KMS-11 (cell line): ENCODE measurements around the gene CENATAC.
"Not testable (repeated sequence)": the region's sequence is repeated elsewhere in the genome, so short reads cannot be mapped to it uniquely, and the experiment has no call there.

Source experiments
- H2AFZ ChIP-seq: fragments of 200-600 bp; sonication (generic); 2 replicates; pipeline ENCODE4 v1.6.1; 2016; ENCODE audit warnings: antibody characterized with exemption, mixed run types, low read depth
- H3K27ac ChIP-seq: fragments of 200-600 bp; sonication (generic); 2 replicates; pipeline ENCODE4 v1.6.1; 2016; ENCODE audit warnings: mild to moderate bottlenecking, mixed run types
- H3K27me3 ChIP-seq: fragments of 200-600 bp; sonication (generic); 2 replicates; pipeline ENCODE4 v1.6.1; 2017; ENCODE audit warnings: mild to moderate bottlenecking, low read depth, mixed run types, moderate library complexity; ENCODE audit not compliant: insufficient read depth
- H3K36me3 ChIP-seq: fragments of 200-600 bp; sonication (generic); 2 replicates; pipeline ENCODE4 v1.6.1; 2017; ENCODE audit warnings: mild to moderate bottlenecking, mixed run types; ENCODE audit not compliant: insufficient read depth
- H3K4me1 ChIP-seq: fragments of 200-600 bp; sonication (generic); 2 replicates; pipeline ENCODE4 v1.6.1; 2016; ENCODE audit warnings: mild to moderate bottlenecking, low read depth, mixed run types; ENCODE audit not compliant: poor library complexity, severe bottlenecking
- H3K4me2 ChIP-seq: fragments of 200-600 bp; sonication (generic); 2 replicates; pipeline ENCODE4 v1.7.0; 2016; ENCODE audit warnings: mild to moderate bottlenecking, mixed run types
- H3K4me3 ChIP-seq: fragments of 200-600 bp; sonication (generic); IDR thresholded peaks from 2 replicates; pipeline ENCODE4 v1.6.1; 2017; ENCODE audit warnings: low read depth, low read length, mixed read lengths; ENCODE audit not compliant: insufficient read depth
- H3K79me2 ChIP-seq: fragments of 200-600 bp; sonication (generic); 2 replicates; pipeline ENCODE4 v1.6.1; 2016; ENCODE audit warnings: low read depth, mixed run types; ENCODE audit not compliant: insufficient read depth
- H3K9ac ChIP-seq: fragments of 200-600 bp; sonication (generic); 2 replicates; pipeline ENCODE4 v1.6.1; 2016; ENCODE audit warnings: mild to moderate bottlenecking, mixed run types
- H4K20me1 ChIP-seq: fragments of 200-600 bp; sonication (generic); 2 replicates; pipeline ENCODE4 v1.6.1; 2016; ENCODE audit warnings: mild to moderate bottlenecking, mixed run types; ENCODE audit not compliant: insufficient read depth
- TF ChIP-seq, protein P1 (sequence below): fragments of 200-600 bp; sonication (generic); conservative IDR thresholded peaks from 2 replicates; pipeline ENCODE4 v1.6.1; 2017; ENCODE audit warnings: low read depth, mild to moderate bottlenecking, antibody characterized with exemption, low read length, moderate library complexity, mixed read lengths

Gene CENATAC

DNA sequence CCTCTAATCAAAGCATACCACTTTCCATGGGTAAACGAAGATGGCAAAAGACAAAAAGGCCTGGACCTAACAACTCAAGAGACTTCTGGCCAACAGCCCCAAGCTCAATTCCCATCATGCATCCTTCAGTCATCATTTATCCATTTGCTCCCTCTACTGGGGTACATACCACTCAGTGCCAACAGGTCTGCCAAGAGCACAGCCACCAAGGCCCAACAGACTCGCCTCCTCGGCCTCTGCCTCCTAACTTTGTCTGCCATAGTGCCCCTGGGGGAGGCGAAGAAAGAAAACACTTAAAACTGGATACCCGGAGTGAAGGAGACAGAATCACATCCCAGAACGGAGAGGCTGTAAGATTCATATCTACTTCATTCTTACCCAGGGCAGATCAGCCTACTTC, 58.0 kb downstream of the CENATAC start:
- Histone ChIP-seq H3K79me2 (peaks cover 16% of the 10 kb centered on the region; the same call in 1 of the 2 replicates), H3K4me2 (peak overlapping the region; percentile 85), H3K36me3 (no peaks in the 10 kb centered on the region), H3K4me1 (peaks cover 11% of the 10 kb centered on the region), H3K27me3 (no peaks in the 10 kb centered on the region), H3K27ac (peak overlapping the region; percentile 88; the same call in 1 of the 2 replicates), H2AFZ (no peak overlapping the region), H4K20me1 (no peaks in the 10 kb centered on the region), H3K9ac (peak overlapping the region; percentile 96; the same call in 1 of the 2 replicates), H3K4me3 (no peak overlapping the region)
- TF ChIP-seq, protein P1, sequence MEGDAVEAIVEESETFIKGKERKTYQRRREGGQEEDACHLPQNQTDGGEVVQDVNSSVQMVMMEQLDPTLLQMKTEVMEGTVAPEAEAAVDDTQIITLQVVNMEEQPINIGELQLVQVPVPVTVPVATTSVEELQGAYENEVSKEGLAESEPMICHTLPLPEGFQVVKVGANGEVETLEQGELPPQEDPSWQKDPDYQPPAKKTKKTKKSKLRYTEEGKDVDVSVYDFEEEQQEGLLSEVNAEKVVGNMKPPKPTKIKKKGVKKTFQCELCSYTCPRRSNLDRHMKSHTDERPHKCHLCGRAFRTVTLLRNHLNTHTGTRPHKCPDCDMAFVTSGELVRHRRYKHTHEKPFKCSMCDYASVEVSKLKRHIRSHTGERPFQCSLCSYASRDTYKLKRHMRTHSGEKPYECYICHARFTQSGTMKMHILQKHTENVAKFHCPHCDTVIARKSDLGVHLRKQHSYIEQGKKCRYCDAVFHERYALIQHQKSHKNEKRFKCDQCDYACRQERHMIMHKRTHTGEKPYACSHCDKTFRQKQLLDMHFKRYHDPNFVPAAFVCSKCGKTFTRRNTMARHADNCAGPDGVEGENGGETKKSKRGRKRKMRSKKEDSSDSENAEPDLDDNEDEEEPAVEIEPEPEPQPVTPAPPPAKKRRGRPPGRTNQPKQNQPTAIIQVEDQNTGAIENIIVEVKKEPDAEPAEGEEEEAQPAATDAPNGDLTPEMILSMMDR, result 0 out of 2 replicates have a peak, but pooled peaks have one; percentile 17

DNA sequence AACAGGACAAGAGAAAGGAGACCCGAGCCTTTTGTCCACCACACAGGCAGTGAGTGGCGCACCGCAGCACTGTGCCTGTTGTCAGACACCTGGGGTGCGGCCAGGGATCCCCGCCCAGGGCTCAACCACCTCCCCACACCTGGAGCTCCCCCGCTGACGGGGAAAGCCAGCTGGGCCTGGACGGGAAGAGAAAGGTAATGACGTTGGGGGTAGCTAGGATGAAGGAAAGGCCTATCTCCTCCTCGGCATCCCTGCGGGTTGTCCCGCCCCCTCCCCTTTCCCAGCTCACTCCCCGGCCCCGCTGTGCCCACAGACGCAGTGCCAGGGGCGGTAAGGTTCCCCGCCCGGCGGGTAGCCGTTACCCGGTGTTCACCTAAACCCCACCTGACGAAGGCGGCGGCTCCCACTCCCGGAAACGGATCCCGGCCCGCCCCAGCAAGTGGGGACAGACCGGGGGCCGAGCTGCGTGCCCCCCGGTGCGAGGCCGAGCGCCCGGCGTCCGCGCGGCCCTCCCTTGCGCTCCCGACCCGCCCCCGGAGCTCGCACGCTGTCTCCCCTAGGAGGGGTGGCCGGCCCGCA, 58.6 kb downstream of the CENATAC start:
- H3K27ac ChIP-seq, result peak overlapping the region; percentile 88
- H3K79me2 ChIP-seq, result peaks cover 16% of the 10 kb centered on the region; the same call in 1 of the 2 replicates
- H3K9ac ChIP-seq, result peak overlapping the region; percentile 96
- H3K36me3 ChIP-seq, result no peaks in the 10 kb centered on the region
- TF ChIP-seq, protein P1, result no peak
- H2AFZ ChIP-seq, result no peak overlapping the region
- H3K4me3 ChIP-seq, result no peak overlapping the region
- no peaks in the 10 kb centered on the region for H4K20me1 ChIP-seq
- peak overlapping the region; percentile 85; the same call in 1 of the 2 replicates for H3K4me2 ChIP-seq
- H3K4me1 ChIP-seq, result peaks cover 11% of the 10 kb centered on the region
- H3K27me3 ChIP-seq, result no peaks in the 10 kb centered on the region

DNA sequence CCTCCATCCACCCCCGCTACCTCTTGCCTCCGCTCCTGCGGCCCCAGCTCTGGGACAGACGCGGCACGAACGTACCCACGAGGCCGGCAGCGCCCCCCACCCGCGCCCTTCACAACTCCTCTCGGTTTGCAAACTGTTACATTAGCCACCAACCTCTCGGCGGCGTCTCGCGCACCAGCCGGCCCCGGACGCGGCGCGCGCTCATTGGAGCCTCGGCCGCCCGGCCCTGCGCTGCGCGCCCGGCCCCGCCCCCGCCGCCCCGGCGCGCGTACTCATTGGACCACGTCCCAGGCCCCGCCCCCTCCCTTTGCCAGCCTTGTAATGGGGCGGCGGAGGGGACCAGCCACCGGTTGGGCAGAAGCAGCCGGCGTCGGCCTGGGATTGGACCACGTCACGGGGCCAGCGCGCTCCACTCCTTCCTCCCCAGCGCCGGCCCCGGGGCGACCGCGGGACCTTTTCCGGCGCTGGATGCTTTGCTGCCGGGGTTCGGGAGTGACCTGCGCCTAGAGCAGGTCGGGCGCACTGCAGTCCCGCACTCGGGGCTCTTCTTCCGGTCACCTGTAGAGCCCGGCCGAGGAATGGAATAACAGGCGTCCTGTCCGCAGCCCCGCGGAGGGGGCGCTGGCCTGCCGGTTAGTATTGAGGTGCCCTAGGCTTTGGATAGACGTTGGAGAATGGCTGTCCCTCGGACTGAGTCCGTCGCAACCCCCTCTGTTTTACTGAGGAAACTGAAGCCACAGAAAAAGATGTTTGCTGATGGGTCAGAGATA, 59.2 kb downstream of the CENATAC start, which contains the start of gene HYOU1:
Gene HYOU1 (minus strand): TSS at position 206 of the 770 bp plus-strand sequence. CDS start 1,045 bp downstream, outside the sequence.
- no peaks in the 10 kb centered on the region for H3K36me3 ChIP-seq
- H3K9ac ChIP-seq, result peak within 1 kb of the TSS; percentile 96
- H2AFZ ChIP-seq, result peak within 1 kb of the TSS; percentile 55
- H3K4me2 ChIP-seq, result peak within 1 kb of the TSS; percentile 85
- H3K27ac ChIP-seq, result peak within 1 kb of the TSS; percentile 88
- H3K4me3 ChIP-seq, result no peak within 1 kb of the TSS
- H3K4me1 ChIP-seq, result peaks cover 11% of the 10 kb centered on the region
- TF ChIP-seq, protein P1, result no peak
- peaks cover 16% of the 10 kb centered on the region; the same call in 1 of the 2 replicates for H3K79me2 ChIP-seq
- H4K20me1 ChIP-seq, result no peaks in the 10 kb centered on the region
- H3K27me3 ChIP-seq, result no peaks in the 10 kb centered on the region

DNA sequence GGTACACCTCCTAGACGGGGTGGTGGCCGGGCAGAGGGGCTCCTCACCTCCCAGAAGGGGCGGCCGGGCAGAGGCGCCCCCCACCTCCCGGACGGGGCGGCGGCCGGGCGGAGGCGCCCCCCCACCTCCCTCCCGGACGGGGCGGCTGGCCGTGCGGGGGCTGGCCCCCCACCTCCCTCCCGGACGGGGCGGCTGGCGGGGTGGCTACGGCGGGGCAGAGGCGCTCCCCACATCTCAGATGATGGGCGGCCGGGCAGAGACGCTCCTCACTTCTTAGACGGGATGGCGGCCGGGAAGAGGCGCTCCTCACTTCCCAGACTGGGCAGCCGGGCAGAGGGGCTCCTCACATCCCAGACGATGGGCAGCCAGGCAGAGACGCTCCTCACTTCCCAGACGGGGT, 61.2 kb downstream of the CENATAC start:
- H3K4me2 ChIP-seq, H3K4me3 ChIP-seq, H3K9ac ChIP-seq, H3K27me3 ChIP-seq, H2AFZ ChIP-seq, H4K20me1 ChIP-seq, H3K27ac ChIP-seq, H3K36me3 ChIP-seq: not testable (repeated sequence)
- peaks cover 16% of the 10 kb centered on the region; the same call in 1 of the 2 replicates for H3K79me2 ChIP-seq
- peaks cover 11% of the 10 kb centered on the region for H3K4me1 ChIP-seq
